RKO (cell line): ENCODE measurements around the gene ADAMTS2.

ENCODE experiments used
- DNase-seq: peaks from one replicate; pipeline ENCODE4 v3.0.0-alpha.2; 2016; ENCODE audit warnings: low spot score

ADAMTS2 gene

GRCh38 chr5:179345433-179346321 is at the start of gene ADAMTS2:
TSS of gene ADAMTS2 (minus strand) at chr5:179345461. CDS start at chr5:179345328, 133 bp downstream.
- no peak for DNase-seq

GRCh38 chr5:179393078-179393477 is 47.8 kb upstream of the ADAMTS2 start:
- peak; percentile 84 for DNase-seq

DNA sequence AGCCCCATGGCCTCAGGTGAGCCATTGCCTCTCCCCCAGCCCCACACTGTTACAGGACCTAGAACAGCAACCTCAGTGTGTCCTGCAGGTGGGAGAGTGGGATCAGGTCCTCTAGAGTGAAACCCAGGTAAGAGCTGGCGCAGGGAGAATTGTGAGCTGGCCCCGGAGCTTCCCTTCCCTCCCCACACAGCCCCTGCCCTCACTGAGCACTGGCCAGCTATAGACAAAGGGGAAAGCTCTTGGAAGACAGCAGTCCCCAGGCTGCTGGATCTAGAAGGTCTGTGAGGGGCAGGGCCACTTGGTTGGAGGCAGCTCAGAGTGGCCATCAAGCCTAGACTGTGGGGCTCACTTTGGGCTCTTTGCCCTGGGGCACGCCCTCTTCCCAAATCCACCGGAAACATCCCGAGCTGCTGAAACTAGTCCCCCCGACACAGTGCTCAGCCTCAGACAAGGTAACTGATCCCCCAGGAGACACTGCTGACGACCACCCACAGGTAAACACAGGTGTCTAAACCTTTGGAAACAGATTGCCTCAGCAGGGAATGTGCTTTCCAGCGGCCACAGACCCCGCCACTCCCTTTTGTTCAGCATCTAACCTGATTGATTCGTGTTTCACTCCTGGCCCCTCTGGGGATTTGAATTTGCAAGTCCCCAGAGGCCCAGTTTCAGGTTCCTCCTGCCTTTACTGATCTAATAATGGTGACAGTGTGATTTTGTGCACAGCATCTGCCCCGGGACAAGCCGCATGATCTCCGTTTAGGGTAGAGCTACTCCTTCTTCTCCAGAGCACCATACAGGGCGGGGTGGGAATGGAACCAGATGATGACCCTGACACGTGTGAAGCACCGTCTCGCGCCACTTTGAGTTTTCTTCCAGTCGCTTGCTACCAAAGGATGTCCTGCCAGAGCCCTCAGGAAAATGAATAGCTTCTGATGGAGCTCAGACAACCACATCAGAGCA is 42.2 kb upstream of the ADAMTS2 start:
- DNase-seq = no peak

DNA sequence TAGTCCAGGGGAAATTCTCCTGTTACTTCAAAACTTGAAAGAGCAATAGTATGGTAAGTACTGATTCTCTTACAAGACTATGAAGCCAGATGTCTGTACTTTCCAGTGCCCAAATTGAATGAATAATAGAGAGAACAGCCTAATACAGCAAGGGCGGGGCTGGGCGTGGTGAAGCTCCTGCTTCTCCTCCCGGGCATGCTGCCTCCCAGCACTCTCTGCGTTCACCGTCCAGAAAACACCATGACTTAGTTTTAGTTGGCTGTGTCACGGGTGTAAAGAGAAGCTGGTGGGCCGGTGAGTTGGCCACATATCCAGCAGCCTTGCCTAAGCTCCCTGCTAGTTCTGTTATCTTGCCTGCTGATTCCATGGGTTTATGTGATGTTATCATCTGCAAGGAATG is 40.7 kb upstream of the ADAMTS2 start:
- DNase-seq = no peak

- no peak for DNase-seq
These were observed 37.2 kb upstream of the ADAMTS2 start for GRCh38 chr5:179382486-179382885.

- peak; percentile 25 for DNase-seq
These were observed 36.4 kb upstream of the ADAMTS2 start for GRCh38 chr5:179381691-179382090.

DNA sequence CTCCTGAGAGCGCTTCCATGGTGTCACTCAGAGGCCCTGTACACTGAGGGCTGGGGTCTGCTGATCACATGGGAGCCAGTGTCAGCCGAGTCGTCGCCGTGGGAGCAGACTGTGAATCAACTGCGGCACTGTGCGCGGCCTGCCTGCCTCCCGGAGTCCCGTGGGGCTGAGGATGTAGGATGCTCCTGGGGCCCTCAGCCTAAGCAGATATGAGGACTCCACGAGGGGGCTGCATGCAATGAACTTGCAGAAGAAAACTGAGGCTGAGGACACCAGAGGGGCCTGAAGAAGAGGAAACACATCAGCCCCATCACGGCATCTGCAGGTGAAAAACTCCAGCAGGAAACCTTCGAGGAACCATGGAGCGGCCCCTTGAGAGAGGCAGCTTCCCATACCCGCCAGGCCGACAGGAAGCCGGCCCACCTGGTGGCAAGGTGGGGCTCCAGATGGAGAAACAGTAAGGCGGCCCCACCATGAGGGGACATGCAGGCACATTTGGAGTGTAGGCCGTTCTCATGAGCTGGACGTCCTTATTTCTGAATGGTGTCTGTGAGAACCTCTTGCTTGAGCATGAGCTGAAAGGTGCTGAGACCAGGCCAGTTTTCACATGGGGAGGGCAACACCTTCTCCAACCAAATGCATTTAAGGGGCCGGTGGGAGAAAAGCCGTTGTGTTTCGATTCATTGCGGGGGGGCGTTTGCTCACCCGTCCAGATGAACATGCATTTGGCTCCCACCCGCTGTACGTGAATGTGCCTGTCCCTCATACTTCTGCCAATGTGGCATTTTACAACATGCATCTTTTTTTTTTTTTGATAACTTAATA is 35.2 kb upstream of the ADAMTS2 start:
- DNase-seq = no peak

GRCh38 chr5:179379321-179379890 is 34.1 kb upstream of the ADAMTS2 start:
- DNase-seq = no peak

DNA sequence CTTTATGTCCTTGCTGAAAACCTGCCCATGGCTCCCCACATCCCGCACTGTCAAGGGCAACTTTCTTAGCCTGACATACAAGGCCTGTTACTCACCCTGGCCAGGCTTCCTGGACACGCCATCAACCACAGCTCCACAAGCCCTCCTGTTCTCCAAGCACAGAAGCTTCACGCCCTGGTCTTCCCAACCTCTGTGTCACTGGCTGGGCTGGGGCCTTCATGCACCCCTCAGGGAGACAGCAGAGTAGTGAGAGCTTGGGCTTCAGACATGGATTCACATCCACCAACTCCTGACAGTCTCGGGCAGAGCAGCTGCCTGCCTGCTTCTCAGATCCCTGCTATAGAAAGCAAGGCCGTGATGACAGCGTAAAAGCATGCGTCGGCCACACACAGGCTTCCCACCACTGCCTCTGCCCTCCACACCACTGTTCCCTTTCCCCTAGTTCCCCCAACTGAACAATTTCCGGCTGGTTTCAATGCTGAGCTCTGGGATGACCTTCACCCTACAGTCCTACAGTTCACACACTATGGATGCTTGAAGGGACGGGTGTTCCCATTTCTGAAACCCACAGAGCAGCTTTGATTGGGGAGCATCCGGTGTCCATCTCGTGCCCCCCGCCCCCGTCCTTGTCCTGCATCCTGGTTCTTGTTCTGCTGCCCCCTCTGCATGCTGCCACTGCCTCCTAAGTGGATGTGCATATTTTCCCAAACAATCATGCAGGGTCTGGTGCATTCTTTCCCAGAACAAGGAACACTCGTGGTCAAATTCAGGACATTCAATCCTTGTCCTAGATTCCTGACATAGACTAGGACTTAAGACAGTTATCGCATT is 33.4 kb upstream of the ADAMTS2 start:
- no peak for DNase-seq

- DNase-seq = no peak
These were observed 32.8 kb upstream of the ADAMTS2 start for GRCh38 chr5:179378116-179378440.

- no peak for DNase-seq
These were observed 32.3 kb upstream of the ADAMTS2 start for GRCh38 chr5:179377421-179378115.

- no peak for DNase-seq
These were observed 31.6 kb upstream of the ADAMTS2 start for GRCh38 chr5:179376701-179377420.

DNA sequence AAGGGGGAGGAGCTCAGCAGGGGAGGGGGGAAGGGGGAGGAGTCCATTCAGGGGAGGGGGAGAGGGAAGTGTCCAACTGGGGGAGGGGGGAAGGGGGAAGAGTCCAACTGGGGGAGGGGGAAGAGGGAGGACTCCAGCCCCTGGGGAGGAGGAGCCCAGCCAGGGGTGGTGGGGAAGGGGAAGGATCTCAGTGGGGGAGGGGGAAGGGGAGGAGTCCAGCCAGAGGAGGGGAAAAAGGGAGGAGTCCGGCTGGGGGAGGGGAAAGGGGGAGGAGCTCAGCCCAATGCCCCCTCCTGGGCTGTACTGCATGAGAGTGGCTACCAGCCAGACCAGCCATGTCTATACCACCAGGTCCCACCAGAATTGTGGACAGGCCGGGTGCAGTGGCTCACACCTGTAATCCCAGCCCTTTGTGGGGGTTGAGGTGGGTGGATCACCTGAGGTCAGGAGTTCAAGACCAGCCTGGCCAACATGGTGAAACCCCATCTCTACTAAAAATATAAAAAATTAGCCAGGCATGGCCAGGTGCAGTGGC is 30.6 kb upstream of the ADAMTS2 start:
- no peak for DNase-seq

DNA sequence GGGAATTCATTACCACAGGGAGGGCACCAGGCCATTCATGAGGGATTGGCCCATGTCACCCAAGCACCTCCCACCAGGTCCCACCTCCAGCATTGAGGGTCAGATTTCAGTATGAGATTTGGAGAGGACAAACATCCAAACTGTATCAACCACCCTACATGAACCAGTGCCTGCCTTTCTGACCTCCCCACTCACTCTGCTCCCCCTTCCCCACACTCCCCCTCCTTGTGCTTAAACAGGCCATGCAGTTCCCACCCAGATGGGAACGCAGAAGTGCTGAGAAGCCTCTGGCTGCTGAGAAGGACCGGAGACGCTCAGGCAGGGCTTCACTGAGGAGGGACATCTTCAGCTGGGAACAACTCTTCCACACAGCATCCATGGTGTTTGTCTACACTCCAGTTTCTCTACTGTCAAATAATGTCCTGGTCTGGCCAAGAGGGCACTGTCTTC is 30.0 kb upstream of the ADAMTS2 start:
- DNase-seq = no peak

DNA sequence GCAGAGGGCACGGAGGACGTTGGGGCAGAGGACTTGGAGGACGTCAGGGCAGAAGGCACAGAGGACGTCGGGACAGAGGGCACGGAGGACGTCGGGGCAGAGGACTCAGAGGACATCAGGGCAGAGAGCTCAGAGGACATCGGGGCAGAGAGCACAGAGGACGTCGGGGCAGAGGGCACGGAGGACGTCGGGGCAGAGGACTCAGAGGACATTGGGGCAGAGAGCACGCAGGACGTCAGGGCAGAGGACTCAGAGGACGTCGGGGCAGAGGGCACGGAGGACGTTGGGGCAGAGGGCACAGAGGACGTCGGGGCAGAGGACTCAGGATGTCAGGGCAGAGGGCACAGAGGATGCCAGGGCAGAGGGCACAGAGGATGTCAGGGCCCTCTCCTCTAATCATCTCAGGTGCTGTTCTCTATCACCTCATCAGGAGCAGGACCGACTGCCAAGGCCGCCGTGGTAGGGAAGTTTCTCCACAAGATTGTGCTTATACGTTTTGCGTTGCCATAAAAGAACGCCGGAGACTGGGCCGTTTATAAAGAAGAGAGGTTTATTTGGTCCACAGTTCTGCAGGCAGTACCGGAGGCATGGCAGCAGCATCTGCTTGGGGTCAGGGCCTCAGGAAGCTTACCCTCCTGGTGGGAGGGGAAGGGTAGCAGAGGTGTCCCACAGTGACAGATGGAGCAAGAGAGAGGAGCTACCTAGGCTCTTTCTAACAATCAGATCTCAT is 29.4 kb upstream of the ADAMTS2 start:
- DNase-seq = no peak

DNA sequence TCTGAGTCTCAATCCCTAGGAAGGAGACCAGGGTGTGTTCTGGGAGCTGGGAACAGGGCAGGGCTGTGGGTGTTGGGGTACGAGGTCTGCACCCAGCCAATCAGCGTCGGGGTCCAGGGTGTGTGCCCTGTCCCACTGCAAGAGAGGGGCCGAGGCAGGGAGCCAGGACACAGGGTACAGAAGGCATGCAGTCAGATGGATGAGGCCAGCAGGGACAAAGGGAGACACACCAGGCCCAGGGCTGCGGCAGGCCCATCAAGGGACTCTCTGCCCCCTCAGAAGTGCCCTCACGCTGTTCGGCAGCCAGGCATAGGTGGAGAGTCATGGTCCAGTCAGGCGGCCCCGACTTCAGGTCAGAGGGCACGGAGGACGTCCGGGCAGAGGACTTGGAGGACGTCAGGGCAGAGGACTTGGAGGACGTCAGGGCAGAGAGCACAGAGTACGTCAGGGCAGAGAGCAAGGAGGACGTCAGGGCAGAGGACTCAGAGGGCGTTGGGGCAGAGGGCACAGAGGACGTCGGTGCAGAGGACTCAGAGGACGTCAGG is 28.8 kb upstream of the ADAMTS2 start:
- no peak for DNase-seq

- DNase-seq = no peak
These were observed 28.1 kb upstream of the ADAMTS2 start for GRCh38 chr5:179373101-179373934.
